A549 (cell line): ENCODE results near the gene TGDS.

ENCODE experiments used
- CEBPB ChIP-seq, 2 experiments: fragments of >200 bp in 1 of 2; sonication (Bioruptor Twin) in 1 of 2; formaldehyde crosslinking in 1 of 2; IDR thresholded peaks; 2 replicates each; pipeline ENCODE4 v1.6.1; 2012 to 2016
- CTCF ChIP-seq: fragments of >200 bp; sonication (Bioruptor Twin); formaldehyde crosslinking; IDR thresholded peaks from 3 replicates; pipeline ENCODE4 v1.5.1; 2016
- ESRRA ChIP-seq: fragments of 150-350 bp; IDR thresholded peaks from 2 replicates; pipeline ENCODE4 v1.6.1; 2014; ENCODE audit warnings: mild to moderate bottlenecking, low read length, borderline replicate concordance
- MAFK ChIP-seq: fragments of 450-650 bp; IDR thresholded peaks from 2 replicates; pipeline ENCODE4 v1.6.1; 2014; ENCODE audit not compliant: partially characterized antibody
- MAZ ChIP-seq: fragments of 150-350 bp; IDR thresholded peaks from 2 replicates; pipeline ENCODE4 v1.6.1; 2014; ENCODE audit warnings: antibody characterized with exemption, low read depth, low read length, borderline replicate concordance
- PHF8 ChIP-seq: fragments of 200-600 bp; sonication (generic); IDR thresholded peaks from 2 replicates; pipeline ENCODE4 v1.6.1; 2016; ENCODE audit warnings: low read depth, mild to moderate bottlenecking, antibody characterized with exemption, moderate library complexity, borderline replicate concordance
- POLR2A ChIP-seq: IDR thresholded peaks from 2 replicates; pipeline ENCODE4 v1.6.1; 2012; ENCODE audit warnings: mild to moderate bottlenecking, low read length
- POLR2AphosphoS2 ChIP-seq: conservative IDR thresholded peaks from 2 replicates; pipeline ENCODE4 v1.6.1; 2012; ENCODE audit warnings: low read length, improper control_type of control experiment, inconsistent platforms
- RNF2 ChIP-seq: fragments of 200-600 bp; sonication (generic); IDR thresholded peaks from 2 replicates; pipeline ENCODE4 v1.6.1; 2016; ENCODE audit warnings: low read depth, mild to moderate bottlenecking, antibody characterized with exemption, moderate library complexity, borderline replicate concordance
- TP53 ChIP-seq: fragments of 250-450 bp; sonication (Bioruptor Pico); IDR thresholded peaks from 2 replicates; pipeline ENCODE4 v1.5.0; 2021; ENCODE audit warnings: mild to moderate bottlenecking, moderate library complexity

- TF ChIP-seq MAFK (no peak), POLR2A (no peak), POLR2AphosphoS2 (no peak), CTCF (no peak), CEBPB (IDR thresholded peaks at IDR 0.05) (no peak), PHF8 (no peak), ESRRA (no peak), RNF2 (no peak), TP53 (no peak), MAZ (no peak)
Measured at GRCh38 chr13:94556041-94556440, 39.9 kb downstream of the TGDS start.
